SK-N-SH (cell line): ENCODE measurements around the gene DUOXA2. TPM values are rescaled to one million over a fixed set of nuclear protein-coding genes. Genes with fewer than 3 reads are reported as not detected.

Experiments
- CTCF ChIA-PET: fragments of 300-600, 350-600 bp; formaldehyde crosslinking; extraction: SDS; loops from one replicate; lab custom pipeline; 2021; lab: Yijun Ruan, JAX
- POLR2A ChIA-PET: fragments of 350-600 bp; sonication (Branson Sonifier 250); formaldehyde crosslinking; extraction: SDS; loops from one replicate; lab custom pipeline; 2020; ENCODE audit warnings: antibody characterized with exemption, inconsistent platforms; lab: Yijun Ruan, JAX
- DNase-seq: peaks from one replicate; pipeline ENCODE4 v3.0.0; 2012
- H2AFZ ChIP-seq: fragments of 200-600 bp; sonication (generic); 2 replicates; pipeline ENCODE4 v1.8.1; 2016; ENCODE audit warnings: antibody characterized with exemption, mild to moderate bottlenecking, low read depth
- H3F3A ChIP-seq: fragments of 200-600 bp; sonication (generic); replicated peaks from 2 replicates; pipeline ENCODE3; 2016; ENCODE audit warnings: antibody characterized with exemption, mild to moderate bottlenecking; ENCODE audit not compliant: insufficient read depth
- H3K27ac ChIP-seq, 2 experiments: fragments of 200-500 bp in 1 of 2; fragments of 200-600 bp in 1 of 2; sonication (Bioruptor generic) in 1 of 2; sonication (generic), shearing (Covaris generic) in 1 of 2; 2 replicates each; pipeline versions ENCODE4 v1.5.1 to v1.6.1; 2014 to 2016; ENCODE audit warnings: low read depth in 2 of 2, inconsistent platforms in 1 of 2, low read length in 1 of 2, mild to moderate bottlenecking in 1 of 2, mixed read lengths in 1 of 2
- H3K27me3 ChIP-seq: fragments of 200-600 bp; sonication (generic), shearing (Covaris generic); 2 replicates; pipeline ENCODE4 v1.6.1; 2016; ENCODE audit warnings: mixed run types; ENCODE audit not compliant: insufficient read depth
- H3K36me3 ChIP-seq, 2 experiments: fragments of 200-500 bp in 1 of 2; fragments of 200-600 bp in 1 of 2; sonication (Bioruptor generic) in 1 of 2; sonication (generic) in 1 of 2; replicated peaks in 1 of 2; 2 replicates each; pipeline versions ENCODE3 to v1.5.1; 2014 to 2016; ENCODE audit warnings: low read length in 1 of 2, mild to moderate bottlenecking in 1 of 2; ENCODE audit not compliant: insufficient read depth in 2 of 2, control insufficient read depth in 1 of 2
- H3K4me1 ChIP-seq, 2 experiments: fragments of 200-500 bp in 1 of 2; fragments of 200-600 bp in 1 of 2; sonication (Bioruptor generic) in 1 of 2; sonication (generic), shearing (Covaris generic) in 1 of 2; 2 replicates each; pipeline versions ENCODE4 v1.5.1 to v1.6.1; 2014 to 2016; ENCODE audit warnings: low read depth in 1 of 2, low read length in 1 of 2, mixed run types in 1 of 2; ENCODE audit not compliant: insufficient read depth in 2 of 2, control insufficient read depth in 1 of 2
- H3K4me2 ChIP-seq: fragments of 200-600 bp; sonication (generic), shearing (Covaris generic); 2 replicates; pipeline ENCODE4 v1.6.1; 2017; ENCODE audit warnings: mixed run types
- H3K4me3 ChIP-seq, 2 experiments: fragments of 200-500 bp in 1 of 2; fragments of 200-600 bp in 1 of 2; sonication (Bioruptor generic) in 1 of 2; sonication (generic), shearing (Covaris generic) in 1 of 2; 2 replicates each; pipeline versions ENCODE4 v1.5.1 to v1.8.1; 2014 to 2016; ENCODE audit warnings: low read depth in 2 of 2, inconsistent platforms in 1 of 2, low read length in 1 of 2, mild to moderate bottlenecking in 1 of 2, mixed read lengths in 1 of 2, moderate library complexity in 1 of 2
- H3K79me2 ChIP-seq: fragments of 200-600 bp; sonication (generic); 2 replicates; pipeline ENCODE4 v1.8.1; 2017; ENCODE audit warnings: mild to moderate bottlenecking; ENCODE audit not compliant: insufficient read depth
- H3K9ac ChIP-seq: fragments of 200-600 bp; sonication (generic); 2 replicates; pipeline ENCODE4 v1.6.1; 2017; ENCODE audit warnings: mixed run types
- H3K9me2 ChIP-seq: fragments of 200-600 bp; sonication (generic); 2 replicates; pipeline ENCODE4 v1.6.1; 2017; ENCODE audit warnings: mixed run types
- H3K9me3 ChIP-seq: fragments of 200-600 bp; sonication (generic); 2 replicates; pipeline ENCODE4 v1.6.1; 2017; ENCODE audit warnings: mixed run types, mild to moderate bottlenecking, moderate library complexity
- H4K20me1 ChIP-seq: fragments of 200-600 bp; sonication (generic); 2 replicates; pipeline ENCODE4 v1.6.1; 2017; ENCODE audit warnings: mild to moderate bottlenecking, mixed run types; ENCODE audit not compliant: insufficient read depth
- EZH2phosphoT487 ChIP-seq: fragments of 200-600 bp; sonication (generic); IDR thresholded peaks from 2 replicates; pipeline ENCODE4 v1.6.1; 2017; ENCODE audit warnings: low read depth, mixed run types, mild to moderate bottlenecking, antibody characterized with exemption, moderate library complexity, borderline replicate concordance
- FOXM1 ChIP-seq: IDR thresholded peaks from 2 replicates; pipeline ENCODE4 v1.4.0; 2012; ENCODE audit warnings: low read depth, mild to moderate bottlenecking
- GATA2 ChIP-seq: sonication (generic); formaldehyde crosslinking; IDR thresholded peaks from 2 replicates; pipeline ENCODE4 v1.5.0; 2020; ENCODE audit warnings: mild to moderate bottlenecking, missing genetic modification reagents
- MEF2A ChIP-seq: IDR thresholded peaks from 2 replicates; pipeline ENCODE4 v1.4.0; 2012; ENCODE audit warnings: low read depth, borderline replicate concordance
- SIN3A ChIP-seq: IDR thresholded peaks from 2 replicates; pipeline ENCODE4 v1.6.1; 2012; ENCODE audit warnings: low read depth, mild to moderate bottlenecking, low read length, moderate library complexity, borderline replicate concordance
- TCF12 ChIP-seq: IDR thresholded peaks from 2 replicates; pipeline ENCODE4 v1.4.0; 2012
- WGBS: methylation state at CpG from one replicate; pipeline ENCODE4 v1.1.6; 2017; ENCODE audit warnings: low lambda C conversion rate; 5-methylcytosine and 5-hydroxymethylcytosine counted together
- polyA plus RNA-seq, 3 experiments: library from polyadenylated mRNA; depleted of rRNA; stranded (reverse); fragments of >200 nt; gene quantifications; 2 replicates each; pipeline ENCODE4 v1.2.3, GENCODE V29; 2012

Gene DUOXA2
- polyA plus RNA-seq, 1 of the 3 experiments (the other 2 are of a cell fraction), result not detected

- Histone ChIP-seq H3K4me2 (no peak overlapping the region), H3K36me3 (no peaks in the 10 kb centered on the region), H3K9ac (no peak overlapping the region), H4K20me1 (no peaks in the 10 kb centered on the region), H3K4me1 (peaks cover 0 to 20% of the 10 kb centered on the region in 2 experiments; a peak in 1 of 4 replicates), H3K27me3 (peaks cover 57% of the 10 kb centered on the region), H3K9me2 (no peaks in the 10 kb centered on the region), H3K27ac (no peak overlapping the region), H2AFZ (no peak overlapping the region), H3F3A (no peaks in the 10 kb centered on the region), H3K4me3 (no peak overlapping the region), H3K79me2 (no peaks in the 10 kb centered on the region), H3K9me3 (no peaks in the 10 kb centered on the region)
- ChIA-PET CTCF (interaction anchor here (0.8 to 1.6 kb wide), 4 partner anchors 10 to 347 kb away, joined by 3 to 5 read pairs (median 4); no protein-coding TSS in a partner anchor), POLR2A (interaction anchor here (0.7 kb wide), 1 partner anchor 17 kb away, joined by 3 read pairs; no protein-coding TSS in a partner anchor)
- no peak for TF ChIP-seq SIN3A
- peak; percentile 72; the same call in 1 of the 2 replicates for TF ChIP-seq EZH2phosphoT487
- 50% methylated on average over 2 of the region's 71 CpGs for WGBS
- peak; percentile 63 for DNase-seq
Observed at GRCh38 chr15:45111390-45112142, 2.6 kb upstream of the DUOXA2 start.

DNA sequence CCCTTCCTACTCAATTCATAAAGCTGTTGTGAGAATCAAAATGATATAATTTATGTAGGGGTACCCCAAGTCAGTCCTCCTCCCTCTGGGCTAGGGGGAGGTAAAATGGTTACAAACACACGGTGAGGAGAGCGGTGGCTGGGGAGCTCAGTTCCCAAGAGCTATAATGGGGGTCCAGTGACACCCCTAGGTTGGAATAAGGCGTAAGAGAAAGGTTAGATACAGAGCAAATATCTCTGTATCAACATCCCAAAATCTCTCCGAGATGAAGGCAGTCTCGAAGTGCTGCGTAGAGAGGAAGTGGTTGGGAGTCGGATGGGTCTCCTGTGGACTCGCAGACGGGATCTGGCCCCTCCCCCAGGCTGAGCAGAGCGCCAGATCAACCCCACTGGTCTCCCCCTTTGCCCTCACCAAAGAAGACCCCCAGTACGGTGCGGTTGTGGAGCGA lies 2.0 kb upstream of the DUOXA2 start:
- H3K9ac ChIP-seq, result no peak overlapping the region
- H3K36me3 ChIP-seq, result no peaks in the 10 kb centered on the region
- no peak overlapping the region for H3K4me2 ChIP-seq
- H3F3A ChIP-seq, result no peaks in the 10 kb centered on the region
- peak overlapping the region in 1 of 2 experiments; percentile 17; a peak in 1 of 4 replicates for H3K4me3 ChIP-seq
- 15% methylated on average over 11 of the region's 13 CpGs for WGBS
- H4K20me1 ChIP-seq, result no peaks in the 10 kb centered on the region
- H3K9me2 ChIP-seq, result no peaks in the 10 kb centered on the region
- H3K4me1 ChIP-seq, result peaks cover 0 to 20% of the 10 kb centered on the region in 2 experiments; a peak in 1 of 4 replicates
- no peak overlapping the region for H2AFZ ChIP-seq
- H3K27ac ChIP-seq, result no peak overlapping the region
- DNase-seq, result no peak
- CTCF ChIA-PET, result interaction anchor here (0.6 to 2.1 kb wide), 7 partner anchors 9 to 346 kb away, joined by 3 to 5 read pairs (median 4); no protein-coding TSS in a partner anchor
- no peaks in the 10 kb centered on the region for H3K9me3 ChIP-seq
- TF ChIP-seq FOXM1 (no peak), MEF2A (no peak), GATA2 (CRISPR knock-in tag) (no peak), TCF12 (no peak)
- peaks cover 57% of the 10 kb centered on the region for H3K27me3 ChIP-seq
- POLR2A ChIA-PET, result interaction anchor here (0.7 kb wide), 1 partner anchor 16 kb away, joined by 3 read pairs; no protein-coding TSS in a partner anchor
- no peaks in the 10 kb centered on the region for H3K79me2 ChIP-seq

DNA sequence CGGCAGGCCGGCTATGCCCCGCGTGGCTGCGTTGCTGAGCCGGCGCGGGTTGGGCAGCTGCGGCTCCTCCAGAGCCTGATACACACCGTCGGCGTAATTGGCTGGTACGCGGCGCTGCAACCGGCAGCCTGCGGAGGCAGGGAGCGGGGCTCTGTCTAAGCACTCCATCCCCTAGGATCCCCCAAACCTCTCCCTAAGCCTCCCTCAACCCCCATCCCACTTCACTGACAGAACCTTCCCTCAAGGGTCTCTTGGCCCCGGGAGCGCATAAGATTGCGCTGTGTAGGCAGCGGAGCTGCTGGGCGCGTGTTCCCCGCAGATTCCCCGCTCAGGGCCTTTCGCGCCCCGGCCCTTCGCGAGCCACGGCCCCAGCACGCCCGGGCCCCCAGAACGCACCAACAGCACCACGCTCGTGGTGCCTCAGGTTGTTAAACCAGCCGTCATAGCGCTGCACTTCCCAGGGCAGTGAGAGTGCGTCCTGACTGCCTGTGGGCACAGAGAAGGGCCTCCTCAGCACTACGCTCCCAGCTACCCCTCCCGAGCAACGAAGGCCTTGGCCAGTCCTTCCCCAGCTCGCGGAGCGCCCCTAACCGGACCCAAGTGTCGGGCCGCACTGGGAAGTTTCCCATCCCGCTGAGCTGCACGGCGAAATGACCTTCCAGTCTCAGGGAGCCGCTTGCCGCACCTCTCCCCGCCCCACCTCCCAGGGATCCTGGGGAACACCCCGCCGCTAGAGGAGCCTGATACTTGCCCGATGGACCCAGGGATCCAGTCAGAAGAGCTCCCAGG lies 1.3 kb upstream of the DUOXA2 start:
- no peaks in the 10 kb centered on the region for H3F3A ChIP-seq
- TF ChIP-seq MEF2A, result no peak
- TF ChIP-seq, all 33 proteins: peak for 0
- Histone ChIP-seq H2AFZ (no peak overlapping the region), H3K79me2 (no peaks in the 10 kb centered on the region), H3K27me3 (peaks cover 57% of the 10 kb centered on the region), H3K4me1 (peaks cover 0 to 21% of the 10 kb centered on the region in 2 experiments; a peak in 1 of 4 replicates), H3K9ac (no peak overlapping the region), H3K27ac (no peak overlapping the region), H3K9me2 (no peaks in the 10 kb centered on the region), H3K9me3 (no peaks in the 10 kb centered on the region), H3K36me3 (no peaks in the 10 kb centered on the region), H3K4me3 (peak overlapping the region in 1 of 2 experiments; percentile 17; a peak in 1 of 4 replicates), H3K4me2 (peak overlapping the region; percentile 44; the same call in 1 of the 2 replicates), H4K20me1 (no peaks in the 10 kb centered on the region)
- ChIA-PET CTCF (interaction anchor here (0.6 to 2.3 kb wide), 10 partner anchors 8 to 345 kb away, joined by 3 to 7 read pairs (median 4); no protein-coding TSS in a partner anchor), POLR2A (no interaction called here)
- DNase-seq, result peak; percentile 73
- WGBS, result 2% methylated on average over 11 of the region's 58 CpGs
